Stimulated activated naive CD4-positive, alpha-beta T cell (primary cell): ENCODE data around the gene HDAC1.
A peak's percentile ranks its signal among the peaks of the same experiment; 100 is the strongest.
"Not testable (repeated sequence)": the region's sequence is repeated elsewhere in the genome, so short reads cannot be mapped to it uniquely, and the experiment has no call there.

Experiments
- DNase-seq, 6 experiments: peaks; one replicate each; lab custom pipeline; 2025; lab: John Stamatoyannopoulos, UW

The HDAC1 gene

DNA sequence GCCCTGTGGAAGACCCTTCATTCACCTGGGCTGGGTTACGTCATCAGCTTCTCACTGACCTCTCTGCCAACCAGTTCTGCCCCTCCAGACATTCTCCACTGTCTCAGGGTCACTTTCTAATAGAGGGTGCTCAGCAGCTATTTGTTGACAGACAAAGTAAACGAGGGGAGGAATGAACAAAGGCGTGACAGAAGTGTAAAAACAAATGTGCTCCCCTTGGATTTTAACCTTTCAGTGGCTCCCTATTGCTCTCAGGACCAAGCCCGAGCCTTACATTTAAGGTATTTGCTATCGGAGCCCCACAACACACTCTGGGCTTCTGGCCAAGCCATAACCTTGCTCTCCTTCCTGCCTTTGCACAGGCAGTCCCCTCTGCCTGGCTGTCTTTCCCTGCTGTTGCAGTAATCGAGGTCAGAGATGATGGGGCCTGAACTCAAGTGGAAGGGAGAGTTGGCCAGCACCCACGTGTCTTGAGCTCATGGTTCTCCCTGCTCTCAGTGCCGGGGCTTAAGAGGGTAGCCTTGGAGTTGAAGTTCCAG lies 53.5 kb downstream of the HDAC1 start:
- peak in 3 of 6 experiments; percentile 8 to 28 (median 17) for DNase-seq

DNA sequence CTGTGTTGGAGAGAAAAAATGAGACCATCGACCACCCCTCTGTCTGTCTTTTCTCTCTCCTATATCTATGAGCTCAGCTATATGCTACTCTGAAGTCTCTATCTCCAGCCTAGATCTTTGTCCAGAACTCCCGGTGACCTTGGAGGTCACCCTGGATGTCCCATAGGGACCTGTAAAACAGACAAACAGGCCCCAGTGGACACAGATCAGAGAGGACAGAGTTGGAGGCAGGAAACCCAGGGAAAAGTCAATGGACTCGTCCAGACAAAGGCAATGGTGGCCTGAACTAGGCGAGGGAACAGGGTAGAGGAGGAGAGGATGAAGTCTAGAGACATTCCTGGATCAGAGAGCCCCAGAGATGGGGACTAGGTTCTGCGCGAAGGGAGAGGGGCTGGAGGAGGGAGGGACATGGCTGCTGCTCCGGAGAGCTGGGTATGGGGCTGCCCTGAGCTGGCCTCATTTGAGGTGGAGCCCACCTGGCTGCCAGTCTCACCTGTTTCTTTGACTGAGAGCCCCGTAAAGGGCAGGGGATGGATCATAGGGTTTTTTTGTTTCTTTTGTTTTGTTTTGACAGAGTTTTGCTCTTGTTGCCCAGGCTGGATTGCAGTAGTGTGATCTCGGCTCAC lies 54.8 kb downstream of the HDAC1 start:
- DNase-seq: no peak

DNA sequence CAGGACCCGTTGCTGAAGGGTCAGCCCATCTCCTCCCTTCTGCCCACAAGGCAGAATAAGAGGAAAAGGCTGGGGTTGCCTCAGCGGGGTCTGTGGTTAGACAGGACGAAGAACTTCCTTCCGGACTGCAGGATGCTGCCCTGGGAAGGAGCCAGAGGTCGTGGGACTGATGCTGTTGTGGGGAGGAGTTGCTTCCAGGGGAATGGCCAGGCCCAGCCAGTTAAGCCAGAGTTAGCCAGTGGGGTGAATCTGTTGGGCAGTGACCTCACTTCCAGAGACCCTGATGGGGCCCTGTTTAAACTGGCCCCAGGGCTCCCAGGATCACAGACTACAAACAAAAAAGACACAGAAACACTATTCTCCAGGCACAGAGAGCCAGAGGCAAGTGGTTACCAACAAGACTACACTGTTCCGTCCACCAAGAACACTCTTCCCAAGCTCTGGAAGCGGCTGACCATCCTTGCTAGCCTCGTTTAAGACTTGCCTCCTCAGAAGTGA lies 57.4 kb downstream of the HDAC1 start:
- no peak for DNase-seq

DNA sequence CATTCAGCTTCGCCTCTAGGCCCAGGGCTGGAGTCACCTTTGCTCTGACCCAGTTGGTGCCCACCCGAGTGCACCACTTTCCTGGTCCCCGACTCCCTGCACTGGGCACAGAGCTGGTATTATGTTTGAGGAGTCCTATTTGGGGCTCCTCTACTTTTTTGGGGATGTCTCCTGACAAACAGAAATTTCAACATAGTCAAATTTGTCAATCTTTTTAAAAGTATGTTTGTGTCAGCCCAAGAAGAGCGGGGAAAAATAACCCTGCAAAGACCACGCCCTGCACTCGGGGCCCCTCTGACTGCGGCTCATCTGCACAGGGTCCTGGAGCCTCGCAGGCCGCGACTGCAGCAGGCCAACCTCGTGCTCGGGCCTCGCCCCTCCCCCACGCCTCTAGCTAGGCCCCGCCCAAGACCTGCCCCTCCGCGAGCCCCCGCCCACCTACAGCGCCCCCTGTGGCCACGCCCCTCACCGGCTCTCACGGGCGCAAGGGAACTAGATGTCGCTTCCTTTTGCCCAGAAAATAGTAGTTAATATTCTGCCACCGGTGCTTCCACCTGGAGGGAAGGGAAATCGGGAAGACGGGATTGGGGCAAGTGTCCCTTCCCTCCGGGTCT lies 59.0 kb downstream of the HDAC1 start:
- DNase-seq: peak in 4 of 6 experiments; percentile 81 to 97 (median 88)

- peak; percentile 88 to 97 (median 93) for DNase-seq
These were observed 59.7 kb downstream of the HDAC1 start for GRCh38 chr1:32351399-32352238.

DNA sequence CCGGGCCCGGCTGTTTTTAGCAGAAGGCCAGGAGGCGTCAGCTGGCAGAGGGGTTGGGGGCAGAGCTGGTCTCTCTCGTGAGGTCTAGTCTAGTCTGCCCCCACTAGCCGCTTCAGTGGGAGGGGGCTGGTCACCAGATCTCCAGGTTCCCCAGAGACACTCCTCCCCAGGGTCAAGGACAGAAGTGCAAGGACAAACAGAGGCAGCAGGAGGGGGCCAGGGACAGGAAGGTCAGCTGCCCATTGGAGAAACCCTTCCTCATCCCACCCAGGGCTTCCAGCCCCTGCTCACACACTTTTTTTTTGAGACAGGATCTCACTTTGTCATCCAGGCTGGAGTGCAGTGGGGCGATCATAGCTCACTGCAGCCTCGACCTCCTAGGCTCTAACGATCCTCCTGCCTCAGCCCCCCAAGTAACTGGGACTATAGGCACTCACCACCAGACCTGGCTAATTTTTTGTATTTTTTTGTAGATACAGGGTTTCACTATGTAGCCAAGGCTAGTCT lies 60.4 kb downstream of the HDAC1 start:
- DNase-seq: no peak

- no peak for DNase-seq
These were observed 61.0 kb downstream of the HDAC1 start for GRCh38 chr1:32352831-32353383.

- DNase-seq: no peak
These were observed 61.5 kb downstream of the HDAC1 start for GRCh38 chr1:32353431-32353830.

GRCh38 chr1:32353886-32354570 lies 62.1 kb downstream of the HDAC1 start:
- DNase-seq: no peak

DNA sequence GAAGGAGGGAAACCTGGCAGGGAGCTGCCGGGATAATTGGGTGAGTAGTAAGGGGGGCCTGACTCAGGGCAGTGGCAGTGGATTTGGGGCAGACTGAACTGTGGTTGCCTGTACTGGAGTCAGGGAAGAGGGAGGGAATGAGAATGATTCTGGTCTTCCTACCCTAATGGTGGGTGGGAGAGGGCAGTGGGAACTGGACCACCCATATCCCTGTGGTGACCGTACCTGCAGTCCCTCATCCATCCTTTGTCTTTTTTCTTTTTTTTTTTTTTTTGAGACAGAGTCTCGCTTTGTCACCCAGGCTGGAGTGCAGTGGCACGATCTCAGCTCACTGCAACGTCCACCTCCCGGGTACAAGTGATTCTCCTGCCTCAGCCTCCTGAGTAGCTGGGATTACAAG lies 63.9 kb downstream of the HDAC1 start:
- DNase-seq: not testable (repeated sequence)

GRCh38 chr1:32356478-32356877 lies 64.6 kb downstream of the HDAC1 start:
- no peak for DNase-seq

- DNase-seq: no peak
These were observed 65.7 kb downstream of the HDAC1 start for GRCh38 chr1:32357614-32358013.

- DNase-seq: no peak
These were observed 66.6 kb downstream of the HDAC1 start for GRCh38 chr1:32358435-32358834.

GRCh38 chr1:32361308-32361673 lies 69.4 kb downstream of the HDAC1 start:
- peak in 1 of 6 experiments; percentile 21 for DNase-seq

DNA sequence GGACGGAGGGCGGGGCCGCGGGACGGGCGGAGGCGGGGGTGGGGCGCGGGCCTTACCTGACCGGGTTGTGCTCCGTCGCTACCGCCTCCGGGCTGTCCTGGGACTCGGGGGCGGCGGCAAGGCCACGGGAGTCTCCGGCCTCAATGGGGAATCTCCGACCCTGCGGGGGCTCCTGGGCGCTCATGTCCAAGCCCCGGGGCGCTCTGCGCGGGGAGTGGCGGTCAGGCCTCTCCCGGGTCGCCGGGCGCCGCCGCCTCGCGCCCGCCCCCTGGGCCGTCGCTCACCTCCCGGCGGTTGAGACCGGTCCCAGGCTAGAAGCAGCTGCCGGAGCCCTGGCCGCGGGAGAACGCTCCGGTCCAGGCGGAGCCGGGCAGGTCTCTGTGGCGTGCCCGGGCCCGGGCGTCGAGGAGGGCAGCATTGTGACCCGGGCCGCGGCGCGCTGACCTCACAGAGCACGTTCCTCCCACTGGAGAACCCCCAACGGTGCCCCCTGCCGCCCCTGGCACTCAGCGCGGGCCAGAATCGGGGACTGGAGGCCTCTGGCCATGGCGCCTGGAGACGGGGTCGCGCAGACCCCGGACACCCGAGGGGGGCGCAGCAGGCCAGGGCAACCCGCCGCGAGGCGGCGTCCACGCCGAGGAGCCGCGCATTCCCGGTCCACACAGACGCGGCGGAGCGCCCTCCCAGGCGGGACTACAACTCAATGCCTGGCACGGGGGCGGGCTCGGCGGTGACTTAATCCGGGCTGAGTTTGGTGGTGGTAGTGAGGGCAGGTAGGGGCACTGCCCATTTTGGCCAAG lies 70.0 kb downstream of the HDAC1 start:
- DNase-seq: peak in 4 of 6 experiments; percentile 17 to 36 (median 26)

GRCh38 chr1:32362474-32363313 lies 70.8 kb downstream of the HDAC1 start, which contains the start of the genes FAM229A and TSSK3:
TSS of gene FAM229A (minus strand) at chr1:32362485. CDS start at chr1:32362091, 394 bp downstream.
TSS of gene TSSK3 (plus strand) at chr1:32362539. CDS start at chr1:32362702, 163 bp downstream.
- DNase-seq: no peak

DNA sequence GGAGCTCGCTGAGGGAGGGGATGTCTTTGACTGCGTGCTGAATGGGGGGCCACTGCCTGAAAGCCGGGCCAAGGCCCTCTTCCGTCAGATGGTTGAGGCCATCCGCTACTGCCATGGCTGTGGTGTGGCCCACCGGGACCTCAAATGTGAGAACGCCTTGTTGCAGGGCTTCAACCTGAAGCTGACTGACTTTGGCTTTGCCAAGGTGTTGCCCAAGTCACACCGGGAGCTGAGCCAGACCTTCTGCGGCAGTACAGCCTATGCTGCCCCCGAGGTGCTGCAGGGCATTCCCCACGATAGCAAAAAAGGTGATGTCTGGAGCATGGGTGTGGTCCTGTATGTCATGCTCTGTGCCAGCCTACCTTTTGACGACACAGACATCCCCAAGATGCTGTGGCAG lies 71.8 kb downstream of the HDAC1 start:
- no peak for DNase-seq

GRCh38 chr1:32364836-32365235 lies 73.0 kb downstream of the HDAC1 start:
- DNase-seq: no peak

GRCh38 chr1:32365445-32365844 lies 73.6 kb downstream of the HDAC1 start:
- no peak for DNase-seq
